ENCODE data around the gene DENND1B. TPM values are rescaled to one million over a fixed set of nuclear protein-coding genes. Genes with fewer than 3 reads are reported as not detected.

DENND1B gene
- polyA plus RNA-seq, 1 donor (not counting 4 experiments of a cell fraction or from before 2014, with no cell fraction given) = 7.6 TPM

- Histone ChIP-seq H3K27ac (ENCODE audit: control insufficient read depth, insufficient read depth, low read length) (no peak overlapping the region), H3K36me3 (ENCODE audit: control insufficient read depth in 2 of 2, extremely low read depth in 1 of 2, insufficient read depth in 2 of 2, low read length in 2 of 2) (peaks cover 0 to 2% of the 10 kb centered on the region in 2 experiments), H3K4me1 (ENCODE audit: control insufficient read depth, extremely low read depth, insufficient read depth, low read length) (peaks cover 2% of the 10 kb centered on the region), H3K27me3 (ENCODE audit: control insufficient read depth, extremely low read depth, insufficient read depth, low read length) (no peaks in the 10 kb centered on the region), H3K79me2 (ENCODE audit: control insufficient read depth, insufficient read depth, low read length) (no peaks in the 10 kb centered on the region), H3K4me2 (ENCODE audit: control insufficient read depth, extremely low read depth, insufficient read depth, low read depth, low read length) (no peak overlapping the region), H3K4me3 (ENCODE audit: control insufficient read depth in 2 of 3, extremely low read depth in 1 of 3, insufficient read depth in 2 of 3, low read depth in 1 of 3, low read length in 3 of 3) (no peak overlapping the region), H3K9me1 (ENCODE audit: control insufficient read depth, extremely low read depth, insufficient read depth, low read length) (no peaks in the 10 kb centered on the region), H2AFZ (ENCODE audit: control insufficient read depth, low read length) (no peak overlapping the region), H3K9me3 (ENCODE audit: control insufficient read depth, low read depth, low read length) (no peaks in the 10 kb centered on the region), H3K9ac (ENCODE audit: control insufficient read depth, extremely low read depth, insufficient read depth, low read length) (no peak overlapping the region), H4K20me1 (ENCODE audit: control insufficient read depth, extremely low read depth, insufficient read depth, low read length) (no peaks in the 10 kb centered on the region)
- DNase-seq (ENCODE audit: low read depth, low spot score) (no peak), FAIRE-seq (no peak)
- dilution Hi-C loops (cut with MboI; ENCODE audit: extremely low pct_ligation_motif_present, low sequenced_read_pairs) = no loop called here
- no peak for TF ChIP-seq CTCF (optimal IDR thresholded peaks at IDR 0.05 in 1 of 3, IDR thresholded peaks at IDR 0.05 in 1 of 3, conservative IDR thresholded peaks at IDR 0.05 in 1 of 3; ENCODE audit: extremely low read depth in 1 of 3, insufficient read depth in 2 of 3, low read length in 3 of 3)
- no peak for TF ChIP-seq EZH2 (IDR thresholded peaks at IDR 0.05; ENCODE audit: low read length)
These were observed 214.2 kb downstream of the DENND1B start for GRCh38 chr1:197561041-197561440.

- no peak overlapping the region for H3K9ac ChIP-seq (ENCODE audit: control insufficient read depth, extremely low read depth, insufficient read depth, low read length)
These were observed 215.6 kb downstream of the DENND1B start for GRCh38 chr1:197559655-197560054.

More at GRCh38 chr1:197559655-197560054, 215.6 kb downstream of the DENND1B start:
- no peaks in the 10 kb centered on the region for H3K9me3 ChIP-seq (ENCODE audit: control insufficient read depth, low read depth, low read length)
- no peak for FAIRE-seq
- dilution Hi-C loops (cut with MboI; ENCODE audit: extremely low pct_ligation_motif_present, low sequenced_read_pairs) = no loop called here
- H4K20me1 ChIP-seq (ENCODE audit: control insufficient read depth, extremely low read depth, insufficient read depth, low read length) = no peaks in the 10 kb centered on the region
- H3K4me1 ChIP-seq (ENCODE audit: control insufficient read depth, extremely low read depth, insufficient read depth, low read length) = peaks cover 10% of the 10 kb centered on the region
- no peak overlapping the region for H3K4me2 ChIP-seq (ENCODE audit: control insufficient read depth, extremely low read depth, insufficient read depth, low read depth, low read length)
- no peak for TF ChIP-seq EZH2 (IDR thresholded peaks at IDR 0.05; ENCODE audit: low read length)
- TF ChIP-seq CTCF (optimal IDR thresholded peaks at IDR 0.05 in 1 of 3, IDR thresholded peaks at IDR 0.05 in 1 of 3, conservative IDR thresholded peaks at IDR 0.05 in 1 of 3; ENCODE audit: extremely low read depth in 1 of 3, insufficient read depth in 2 of 3, low read length in 3 of 3) = no peak
- H3K27ac ChIP-seq (ENCODE audit: control insufficient read depth, insufficient read depth, low read length) = no peak overlapping the region
- H3K9me1 ChIP-seq (ENCODE audit: control insufficient read depth, extremely low read depth, insufficient read depth, low read length) = no peaks in the 10 kb centered on the region
- H3K36me3 ChIP-seq (ENCODE audit: control insufficient read depth in 2 of 2, extremely low read depth in 1 of 2, insufficient read depth in 2 of 2, low read length in 2 of 2) = peaks cover 0 to 2% of the 10 kb centered on the region in 2 experiments
- DNase-seq (ENCODE audit: low read depth, low spot score) = no peak
- H3K4me3 ChIP-seq (ENCODE audit: control insufficient read depth in 2 of 3, extremely low read depth in 1 of 3, insufficient read depth in 2 of 3, low read depth in 1 of 3, low read length in 3 of 3) = no peak overlapping the region
- no peak overlapping the region for H2AFZ ChIP-seq (ENCODE audit: control insufficient read depth, low read length)
- H3K27me3 ChIP-seq (ENCODE audit: control insufficient read depth, extremely low read depth, insufficient read depth, low read length) = no peaks in the 10 kb centered on the region
- H3K79me2 ChIP-seq (ENCODE audit: control insufficient read depth, insufficient read depth, low read length) = no peaks in the 10 kb centered on the region
